ENCODE measurements around the gene SMC1B.
"Not testable (repeated sequence)": the region's sequence is repeated elsewhere in the genome, so short reads cannot be mapped to it uniquely, and the experiment has no call there.

Gene SMC1B

DNA sequence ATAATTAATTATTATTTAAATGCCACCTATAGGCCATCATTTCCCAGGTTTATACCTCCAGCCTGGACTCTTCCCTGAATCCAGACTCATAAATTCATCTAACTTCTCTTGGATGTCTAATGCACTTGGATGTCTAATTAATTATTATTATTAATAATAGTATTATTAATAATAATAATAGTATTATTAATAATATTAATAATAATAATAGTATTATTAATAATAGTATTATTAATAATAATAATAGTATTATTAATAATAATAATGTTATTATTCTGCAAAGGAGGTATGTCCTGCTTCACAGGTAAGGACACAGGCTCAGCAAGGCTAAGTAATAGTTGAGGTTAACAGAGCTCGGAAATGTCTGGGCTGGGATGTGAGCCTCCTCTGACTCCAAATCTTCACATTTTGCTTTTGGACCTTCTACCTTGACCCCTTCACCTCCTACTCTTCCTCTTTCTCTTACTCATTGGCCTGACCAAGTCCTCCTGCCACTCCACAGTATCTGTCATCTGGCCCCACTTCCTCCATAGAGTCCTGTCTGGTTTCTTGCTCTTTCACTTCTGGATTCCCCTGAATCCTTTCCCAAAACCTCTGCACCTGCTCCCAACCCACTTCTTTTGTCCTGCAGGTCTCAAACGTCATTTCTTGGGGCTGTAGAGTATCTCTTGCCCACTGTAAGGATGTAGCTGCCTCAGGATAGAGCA is 8.1 kb upstream of the SMC1B start:
- DNase-seq, result no peak

DNA sequence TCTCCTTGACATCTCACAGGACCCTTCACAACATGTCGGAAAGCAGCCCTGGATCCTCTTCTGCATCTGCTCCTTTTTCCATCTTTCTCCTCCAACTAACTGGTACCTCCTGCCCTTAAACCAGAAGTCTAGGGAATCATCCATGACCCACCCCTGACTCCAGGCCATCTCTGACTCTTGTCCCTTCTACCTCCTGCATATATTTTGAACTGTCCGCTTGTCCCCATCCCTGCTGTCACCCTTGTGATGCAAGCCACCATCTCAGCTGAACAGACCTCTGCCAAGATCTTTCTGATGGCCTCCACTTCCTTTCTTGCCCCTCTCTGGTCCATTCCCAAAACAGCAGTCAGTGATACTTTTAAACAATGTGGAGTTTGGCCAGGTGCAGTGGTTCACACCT is 7.1 kb upstream of the SMC1B start:
- DNase-seq, result no peak

DNA sequence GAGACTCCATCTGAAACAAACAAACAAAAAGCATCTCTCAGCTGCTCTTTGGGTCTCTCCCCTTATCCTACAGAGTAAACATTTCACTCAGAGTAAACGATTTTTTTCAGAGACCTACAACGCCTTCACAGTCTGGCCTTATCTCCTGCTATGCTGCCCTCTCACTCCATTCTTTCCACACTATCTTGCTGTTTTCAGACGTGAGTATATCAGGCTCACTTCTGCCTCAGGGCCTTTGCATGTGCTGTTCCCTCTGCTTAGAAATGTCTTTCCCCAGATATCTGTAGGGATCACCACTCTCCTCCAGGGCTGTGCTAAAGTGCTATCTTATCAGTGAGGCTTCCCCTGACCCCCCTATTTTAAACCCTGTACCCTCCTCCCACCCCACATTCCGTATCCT is 6.6 kb upstream of the SMC1B start:
- DNase-seq, result no peak

DNA sequence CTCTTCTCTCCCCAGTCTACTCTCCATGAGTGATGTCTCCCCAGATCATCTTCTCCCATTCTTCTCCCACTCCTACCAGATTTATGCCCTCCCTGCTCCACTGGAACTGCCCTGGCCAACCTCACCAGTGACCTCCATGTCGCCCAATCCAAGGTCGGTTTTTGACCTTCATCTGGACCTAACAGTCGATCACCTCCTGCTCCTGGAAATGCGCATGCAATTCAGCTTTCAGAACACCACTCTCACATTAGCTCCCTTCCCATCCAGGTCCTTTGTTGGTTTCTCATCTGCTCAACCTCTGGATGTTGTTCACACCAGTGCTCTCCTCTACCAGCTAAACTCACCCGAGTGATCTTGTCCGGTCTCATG is 5.4 kb upstream of the SMC1B start:
- DNase-seq, result no peak

DNA sequence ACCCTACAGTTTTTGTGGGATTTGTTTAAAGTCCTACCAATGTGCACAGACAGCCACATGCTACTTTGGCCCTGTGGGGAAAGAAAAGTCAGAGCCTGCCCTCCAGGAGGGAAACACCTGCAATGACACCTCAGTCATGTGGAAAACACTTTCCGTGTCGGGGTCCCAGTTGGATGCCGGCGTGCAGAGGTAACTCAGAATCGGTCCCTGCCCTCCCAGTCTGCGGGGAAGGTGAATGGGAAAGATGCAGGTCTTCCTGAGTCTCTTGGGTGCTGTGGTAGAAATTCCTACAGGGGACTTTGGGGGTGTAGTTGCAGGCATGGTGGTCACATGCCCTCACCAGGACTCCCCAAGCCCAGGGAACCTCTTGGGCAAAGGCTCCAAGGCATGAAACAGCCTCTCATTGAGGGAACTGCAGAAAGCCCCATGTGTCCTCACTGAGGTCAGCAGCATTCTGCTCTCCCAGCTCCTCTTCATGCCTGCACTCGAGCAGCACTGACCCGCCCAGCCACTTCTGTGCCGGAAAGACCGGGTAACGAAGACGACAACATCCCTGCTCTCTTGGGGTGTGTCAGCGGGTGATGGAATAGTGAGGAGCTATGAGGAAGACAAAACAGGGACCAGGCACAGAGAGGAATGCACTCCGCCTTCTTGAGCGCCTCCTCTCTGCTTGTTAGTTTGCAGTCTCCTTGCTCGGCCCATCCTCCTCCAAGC is 4.8 kb upstream of the SMC1B start:
- no peak for DNase-seq

DNA sequence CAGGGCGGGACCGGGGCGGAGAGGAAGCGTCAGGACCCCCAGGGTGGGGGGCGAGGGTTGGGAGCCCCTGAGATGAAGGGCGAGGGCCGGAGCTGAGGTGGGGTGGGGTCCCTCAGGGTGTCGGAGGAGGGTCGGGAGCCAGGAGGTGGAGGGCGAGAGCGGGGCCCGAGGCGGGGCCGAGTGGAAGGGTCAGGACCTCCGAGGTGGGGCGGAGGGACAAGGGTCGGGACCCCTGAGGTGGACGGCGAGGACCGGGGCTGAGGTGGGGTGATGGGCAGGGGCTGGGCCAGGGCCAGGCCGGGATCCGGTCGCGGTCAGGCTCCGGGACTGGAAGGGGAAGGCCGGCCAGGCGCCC is 409 bp downstream of the SMC1B start:
- DNase-seq, result no peak

DNA sequence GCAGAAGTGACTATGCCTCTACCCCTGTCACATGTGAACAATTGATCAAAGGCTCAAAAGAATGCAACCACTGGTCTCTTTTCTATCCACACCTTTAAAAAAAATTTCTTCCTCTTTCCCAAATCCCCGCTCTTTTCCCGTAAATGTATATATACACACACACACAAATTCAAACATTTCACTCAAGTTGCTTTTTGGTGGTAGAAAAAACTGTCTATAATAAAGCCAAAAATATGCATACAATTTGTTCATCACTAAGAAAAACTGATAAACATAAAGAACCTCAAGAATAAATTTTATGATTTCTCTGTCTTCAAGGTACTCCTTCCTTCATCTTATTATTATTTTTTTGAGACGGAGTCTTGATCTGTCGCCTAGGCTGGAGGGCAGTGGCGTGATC is 5.6 kb downstream of the SMC1B start:
- no peak for DNase-seq

GRCh38 chr22:45402466-45402985 is 10.9 kb downstream of the SMC1B start:
- DNase-seq, result no peak

DNA sequence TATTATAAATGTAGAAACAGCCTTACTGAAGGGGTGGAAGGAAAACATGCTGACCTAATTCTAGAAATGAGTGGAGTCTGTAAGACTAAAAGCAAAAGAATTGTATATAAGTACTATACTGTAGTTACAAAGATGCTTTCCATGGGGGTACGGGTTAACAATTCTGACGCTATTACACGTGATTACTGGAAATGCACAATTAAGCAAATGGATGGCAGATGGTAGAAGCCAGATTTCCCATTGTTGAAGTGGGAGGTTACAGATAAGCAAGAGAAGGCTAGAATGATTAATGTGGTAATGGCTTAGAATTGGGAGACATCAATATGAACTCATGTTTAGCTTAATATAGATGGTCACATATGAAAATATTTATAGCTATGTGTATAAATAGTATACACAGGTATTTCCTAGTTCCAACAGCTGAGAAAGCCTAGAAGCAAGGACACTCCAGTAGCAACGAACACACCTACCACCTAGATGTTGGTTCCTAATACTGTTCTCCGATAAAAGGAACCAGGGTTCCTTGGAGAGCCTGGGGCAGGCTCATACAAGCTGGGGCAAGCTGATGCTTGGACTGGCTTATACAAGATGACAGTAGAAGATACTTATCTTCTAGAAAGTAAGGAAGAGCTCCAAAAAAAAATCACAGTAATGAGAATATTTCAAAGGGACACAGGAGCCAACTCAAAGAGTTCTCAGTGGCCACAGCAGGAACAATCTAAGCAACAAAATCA is 13.5 kb downstream of the SMC1B start:
- no peak for DNase-seq

- DNase-seq, result no peak
Observed at GRCh38 chr22:45398214-45398613, 15.2 kb downstream of the SMC1B start.

DNA sequence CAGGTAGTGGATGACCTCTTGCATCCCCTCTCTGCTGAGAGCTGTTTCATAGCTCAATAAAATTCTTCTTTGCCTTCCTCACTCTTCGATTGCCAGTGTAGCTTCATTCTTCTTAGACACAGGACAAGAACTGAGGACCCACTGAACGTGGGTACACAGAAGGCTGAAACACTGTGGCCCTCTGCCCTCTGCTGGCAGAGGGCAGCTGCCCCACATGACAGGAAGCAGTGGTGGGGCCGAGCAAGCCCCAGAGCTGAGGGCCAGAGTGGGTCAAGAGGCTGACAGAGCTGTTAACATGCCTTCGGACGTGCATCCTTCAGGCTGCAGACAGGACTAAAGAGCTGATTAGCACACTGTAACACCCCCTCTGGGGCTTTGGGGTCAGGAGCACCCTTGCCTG is 15.6 kb downstream of the SMC1B start:
- DNase-seq, result no peak

- DNase-seq, result no peak
Observed at GRCh38 chr22:45389546-45389945, 23.9 kb downstream of the SMC1B start.

- DNase-seq, result no peak
Observed at GRCh38 chr22:45381348-45381747, 32.1 kb downstream of the SMC1B start.

DNA sequence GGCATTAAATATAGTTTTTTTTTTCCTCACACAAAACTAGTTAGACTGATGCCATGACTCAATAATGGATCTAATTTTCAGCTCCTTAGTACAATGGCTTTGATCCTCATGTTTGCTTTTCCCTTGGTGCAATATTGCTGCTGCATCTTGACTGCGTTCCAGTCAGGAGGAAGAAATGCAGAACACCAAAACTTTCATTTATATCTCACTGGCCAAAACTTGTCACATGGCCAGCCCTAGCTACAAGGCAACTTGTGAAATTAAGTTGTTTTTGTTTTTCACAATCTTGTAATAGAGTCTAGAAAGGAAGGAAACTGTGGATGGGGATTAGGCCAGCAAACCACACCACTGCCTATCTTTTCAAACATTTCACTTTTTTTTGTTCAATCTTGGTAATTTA is 36.7 kb downstream of the SMC1B start:
- DNase-seq, result no peak

- no peak for DNase-seq
Observed at GRCh38 chr22:45376009-45376408, 37.4 kb downstream of the SMC1B start.

DNA sequence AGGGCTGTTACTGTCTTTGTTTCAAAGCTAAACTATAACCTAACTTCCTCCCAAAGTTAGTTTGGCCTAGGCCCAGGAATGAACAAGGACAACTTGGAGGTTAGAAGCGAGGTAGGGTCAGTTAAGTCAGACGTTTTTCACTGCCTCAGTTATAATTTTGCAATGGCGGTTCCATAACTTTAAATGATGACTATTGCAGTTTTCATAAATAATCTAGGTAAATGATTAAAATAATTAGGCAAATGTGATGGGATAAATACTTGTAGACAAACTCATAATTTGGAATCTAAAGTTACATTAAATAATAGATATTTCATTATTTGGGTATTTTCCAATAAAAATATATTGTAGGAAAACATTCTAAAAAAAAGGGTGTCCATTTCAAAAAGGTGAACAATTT is 39.8 kb downstream of the SMC1B start:
- DNase-seq, result not testable (repeated sequence)

GRCh38 chr22:45366713-45367112 is 46.7 kb downstream of the SMC1B start:
- no peak for DNase-seq

DNA sequence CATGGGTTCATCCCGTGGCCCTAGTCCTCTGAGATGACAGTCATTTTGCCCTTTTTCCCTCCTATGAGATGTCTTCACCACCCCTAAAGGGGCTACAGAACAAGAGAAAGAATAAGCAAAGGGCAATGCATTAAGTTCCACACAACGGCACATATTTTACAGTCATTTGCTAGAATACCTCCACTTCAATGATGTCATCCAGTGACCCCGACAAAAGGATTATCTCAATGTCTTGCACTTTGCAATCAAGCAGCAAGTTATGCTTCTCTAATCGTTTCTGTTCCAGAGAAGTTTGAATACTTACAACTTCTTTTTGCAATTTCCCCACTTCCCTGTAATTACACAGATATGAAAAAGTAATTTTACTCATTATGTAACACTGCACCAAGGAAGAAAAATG is 53.8 kb downstream of the SMC1B start:
- DNase-seq, result no peak

DNA sequence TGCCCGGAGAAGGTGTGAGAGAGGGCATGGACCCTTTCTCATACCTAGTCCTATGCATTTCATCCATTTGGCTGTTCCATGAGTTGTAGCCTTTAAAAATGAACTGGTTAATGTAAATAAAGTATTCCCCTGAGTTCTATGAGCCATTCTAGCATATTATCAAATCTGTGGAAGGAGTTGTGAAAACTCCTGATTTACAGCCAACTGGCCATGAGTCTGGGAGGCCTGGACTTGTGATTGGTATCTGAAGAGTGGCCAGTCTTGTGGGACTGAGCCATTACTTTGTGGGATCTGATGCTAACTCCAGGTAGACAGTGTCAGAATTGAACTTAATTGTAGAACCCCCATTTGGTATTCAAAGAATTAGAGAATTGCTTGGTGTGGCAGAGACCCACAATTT is 55.3 kb downstream of the SMC1B start:
- DNase-seq, result no peak

DNA sequence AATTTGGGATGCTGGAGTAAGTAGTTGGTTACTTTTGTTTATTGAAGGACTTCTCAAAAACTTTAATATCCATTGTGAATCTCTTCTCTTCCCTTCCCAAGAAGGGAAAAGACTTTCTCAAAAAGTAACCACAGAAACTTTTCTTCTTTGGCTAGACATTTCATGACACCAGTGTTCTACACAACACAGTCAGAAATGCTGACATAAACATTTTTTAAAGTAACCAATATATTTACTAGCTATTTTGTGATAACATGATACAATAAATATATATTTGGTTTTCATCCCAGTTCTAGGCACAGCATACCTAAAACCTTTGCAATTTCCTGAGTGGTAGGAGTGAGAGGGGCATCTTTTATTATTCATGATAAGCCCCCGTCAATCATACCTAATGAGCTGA is 55.9 kb downstream of the SMC1B start:
- no peak for DNase-seq

DNA sequence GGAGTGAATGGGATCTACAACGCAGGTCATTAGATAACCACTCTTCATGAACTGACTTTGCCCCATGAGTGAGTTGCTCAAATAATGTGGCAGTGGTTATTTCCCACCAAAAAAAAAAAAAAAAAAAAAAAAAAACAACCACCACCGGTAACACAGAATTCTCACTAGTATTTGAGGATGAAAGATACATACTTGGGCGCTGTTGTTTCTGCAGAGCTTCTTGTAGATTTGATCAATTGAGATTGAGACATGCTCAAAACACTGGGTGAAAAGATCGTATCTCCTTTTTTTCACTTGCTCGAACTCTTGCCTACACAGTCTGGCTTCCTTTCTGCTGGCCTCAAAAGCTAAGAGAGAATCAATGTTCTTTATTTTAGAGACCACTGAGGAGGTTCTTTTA is 59.6 kb downstream of the SMC1B start:
- no peak for DNase-seq

GRCh38 chr22:45352757-45353156 is 60.6 kb downstream of the SMC1B start:
- DNase-seq, result not testable (repeated sequence)

DNA sequence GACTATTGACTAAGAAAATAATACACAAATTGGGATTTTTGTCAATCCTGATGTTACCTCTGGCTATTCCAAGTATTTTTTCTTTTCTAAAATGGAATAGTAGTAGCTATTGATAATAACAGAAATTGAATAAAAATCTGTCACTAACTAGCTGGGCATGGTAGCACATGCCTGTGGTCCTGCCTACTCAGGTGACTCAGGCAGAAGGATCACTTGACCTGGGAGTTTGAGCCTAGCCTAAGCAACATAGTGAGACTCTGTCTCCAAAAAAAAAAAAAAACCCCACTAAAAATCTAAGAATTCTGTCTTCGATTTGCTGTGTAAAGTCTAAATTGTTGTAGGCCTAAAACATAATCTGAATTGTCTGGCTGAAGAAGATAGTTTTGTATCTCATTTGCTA is 61.4 kb downstream of the SMC1B start:
- DNase-seq, result no peak

GRCh38 chr22:45349916-45350315 is 63.5 kb downstream of the SMC1B start:
- no peak for DNase-seq
